Fibroblast of skin of right biceps (primary cell): ENCODE results near the gene ANKRD33B.
A peak's percentile ranks its signal among the peaks of the same experiment; 100 is the strongest.
"Not testable (repeated sequence)": the region's sequence is repeated elsewhere in the genome, so short reads cannot be mapped to it uniquely, and the experiment has no call there.

ENCODE experiments used
- DNase-seq: peaks from one replicate; pipeline ENCODE4 v3.0.0-alpha.2; 2013

ANKRD33B gene

DNA sequence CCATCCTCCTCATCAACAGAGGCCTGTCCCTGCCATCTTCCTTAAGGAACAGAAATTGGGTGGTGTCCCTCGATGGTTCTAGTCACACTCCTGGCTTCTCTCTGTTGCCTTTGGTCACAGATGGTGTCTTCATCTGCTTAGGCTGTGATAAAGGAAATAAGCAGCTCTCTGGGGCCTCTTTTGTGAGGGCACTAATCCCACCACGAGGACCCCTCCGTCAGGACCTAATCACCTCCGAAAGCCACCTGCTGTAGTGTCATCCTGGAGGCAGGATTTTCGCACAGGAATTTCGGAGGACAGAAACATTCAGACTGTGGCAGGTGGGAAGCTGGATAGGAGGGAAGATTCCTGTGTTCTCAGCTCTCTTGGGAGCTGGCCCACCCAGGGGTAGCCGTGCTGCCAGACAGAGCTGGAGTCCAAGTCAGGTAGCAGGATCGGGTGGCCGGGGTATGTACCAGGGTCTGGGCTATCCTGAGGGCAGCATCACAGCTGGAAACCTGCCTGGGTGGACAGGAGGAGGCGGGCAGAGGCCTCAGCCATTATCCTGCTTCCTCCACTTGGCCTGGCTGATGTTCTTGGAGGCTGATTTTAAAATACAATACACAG lies 59.5 kb downstream of the ANKRD33B start:
- DNase-seq = no peak

DNA sequence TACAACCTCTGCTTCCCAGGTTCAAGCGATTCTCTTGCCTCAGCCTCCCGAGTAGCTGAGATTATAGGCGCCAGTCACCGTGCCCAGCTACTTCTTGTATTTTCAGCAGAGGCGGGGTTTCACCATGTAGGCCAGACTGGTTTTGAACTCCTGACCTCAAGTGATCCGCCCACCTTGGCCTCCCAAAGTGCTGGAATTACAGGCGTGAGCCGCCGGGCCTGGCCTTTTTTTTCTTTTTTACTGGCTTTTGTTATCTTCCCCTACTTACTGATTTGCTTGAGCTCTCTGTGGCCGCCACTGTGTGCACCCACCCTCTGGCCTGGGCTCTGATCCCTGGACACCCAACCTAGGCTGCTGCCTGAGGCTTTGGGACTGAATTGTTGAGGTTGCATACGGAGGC lies 60.3 kb downstream of the ANKRD33B start:
- no peak for DNase-seq

DNA sequence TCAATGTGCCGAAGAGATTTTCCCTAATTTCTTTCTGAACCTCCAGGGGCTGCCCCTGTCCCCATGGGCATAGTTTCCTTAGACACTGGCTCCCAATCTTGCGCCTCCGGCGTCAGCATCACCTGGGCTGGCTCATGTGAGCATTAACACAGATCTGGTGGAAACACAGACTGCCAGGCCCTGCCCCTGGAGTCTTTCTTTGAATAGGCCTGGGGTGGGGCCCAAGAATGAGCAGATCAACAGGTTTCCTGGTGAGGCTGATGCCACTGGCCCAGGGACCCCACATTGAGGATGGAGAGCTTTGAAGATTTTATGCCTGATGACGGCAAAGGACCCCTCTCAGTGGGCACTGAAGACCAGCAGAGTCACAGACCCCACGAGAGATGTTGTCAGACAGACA lies 60.8 kb downstream of the ANKRD33B start:
- no peak for DNase-seq

DNA sequence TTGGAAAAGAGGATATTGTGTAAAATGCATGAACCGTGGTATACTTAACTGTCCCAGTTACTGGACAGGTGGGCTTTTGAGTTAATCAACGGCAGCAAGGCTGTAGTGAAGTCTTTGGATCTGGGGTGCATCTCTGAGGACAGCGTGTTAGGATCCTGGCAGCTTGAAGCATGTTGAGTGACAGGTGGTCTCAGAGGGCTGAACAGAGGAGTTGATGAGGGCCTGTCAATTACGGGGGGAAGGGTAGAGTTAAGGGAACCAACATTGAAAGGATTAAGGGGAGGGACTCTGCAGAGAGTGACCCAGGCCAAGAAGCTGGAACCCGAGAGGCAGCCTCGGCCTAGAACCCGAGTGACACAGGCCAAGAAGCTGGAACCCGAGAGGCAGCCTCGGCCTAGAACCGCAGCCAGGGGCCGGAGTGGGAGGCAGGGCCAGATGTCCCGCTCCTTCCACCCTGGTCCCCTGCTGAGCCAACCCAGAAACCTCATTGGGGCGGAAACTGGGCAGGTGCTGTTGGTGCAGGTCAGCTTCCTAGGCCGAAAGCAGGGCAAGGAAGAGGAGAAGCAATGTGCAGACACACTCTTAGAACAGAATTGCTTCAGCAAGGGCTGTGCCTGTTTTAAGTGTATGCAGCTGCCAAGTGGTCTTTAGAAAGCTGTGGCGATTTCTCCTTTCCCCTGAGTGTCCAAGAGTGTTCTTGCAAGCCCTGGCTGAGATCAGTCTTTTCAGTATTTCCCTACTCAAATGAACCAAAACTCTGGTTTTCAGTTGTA lies 62.0 kb downstream of the ANKRD33B start:
- no peak for DNase-seq

DNA sequence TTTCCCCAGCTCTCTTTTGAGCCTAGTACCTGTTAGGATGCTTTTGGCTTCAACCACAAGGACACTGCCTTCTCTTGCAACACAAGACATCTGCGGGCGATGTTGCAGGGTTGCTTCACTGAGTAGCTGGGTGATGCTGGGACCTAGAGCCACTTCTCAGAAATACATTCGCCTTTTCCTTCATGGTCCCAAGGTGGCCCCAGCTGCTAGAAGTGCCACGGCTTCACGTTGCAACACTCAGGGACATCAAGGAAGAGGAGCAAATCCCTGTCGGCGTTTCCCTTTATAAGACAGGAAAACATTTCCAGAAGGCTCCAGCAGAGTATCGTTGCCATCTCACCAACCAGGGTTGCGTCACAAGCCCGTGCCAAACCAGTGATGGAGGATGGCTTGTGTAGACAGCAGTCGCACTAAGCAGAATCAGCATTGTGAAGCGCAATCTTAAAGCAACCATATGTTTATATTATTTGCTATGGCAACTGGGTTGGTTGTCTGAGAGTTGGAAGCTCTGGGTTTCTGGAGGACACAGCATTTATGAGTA lies 62.7 kb downstream of the ANKRD33B start:
- DNase-seq = no peak

DNA sequence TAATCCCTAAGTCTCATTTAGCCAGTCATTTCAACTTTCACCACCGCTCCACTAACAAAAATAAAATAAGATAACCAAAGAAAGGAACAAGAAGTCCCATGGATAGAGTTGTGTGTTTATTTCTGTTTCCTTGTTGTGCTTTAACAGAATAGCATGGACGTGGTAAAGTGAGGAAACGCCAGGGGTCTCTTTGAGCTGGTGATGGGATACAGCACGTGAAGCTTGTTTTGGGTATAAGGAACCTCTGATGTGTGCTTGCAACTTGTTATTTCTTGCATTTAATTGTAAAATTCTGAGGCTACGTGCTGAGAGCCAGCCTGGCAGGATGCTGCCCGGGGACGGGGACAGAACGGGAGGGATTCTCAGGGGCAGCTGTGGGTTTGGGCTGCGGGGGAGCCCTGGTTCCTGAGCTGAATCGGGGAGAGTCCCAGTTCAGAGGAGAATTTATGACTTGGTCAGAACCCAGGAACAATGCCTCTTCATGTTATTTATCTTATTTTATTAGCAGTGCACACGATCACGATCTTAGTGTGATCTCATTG lies 63.4 kb downstream of the ANKRD33B start:
- no peak for DNase-seq

DNA sequence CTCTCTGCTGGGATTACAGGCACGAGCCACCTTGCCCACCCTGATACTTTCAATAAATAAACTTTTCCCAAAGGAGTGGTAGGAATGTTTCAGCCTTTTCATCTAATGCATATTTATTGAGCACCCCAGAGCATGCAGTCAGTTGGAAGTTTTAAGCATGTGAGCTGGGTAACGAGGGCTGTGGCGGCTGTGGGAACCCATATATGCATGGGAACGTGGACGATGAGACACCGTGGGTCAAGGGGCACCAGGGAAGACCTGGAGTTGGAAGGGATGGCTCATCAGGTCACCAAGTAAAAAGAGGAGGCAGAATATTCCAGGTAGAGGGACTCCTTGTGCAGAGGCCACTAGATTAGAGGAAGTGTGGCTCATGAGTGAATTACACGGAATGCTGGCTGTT lies 64.7 kb downstream of the ANKRD33B start:
- DNase-seq = no peak

DNA sequence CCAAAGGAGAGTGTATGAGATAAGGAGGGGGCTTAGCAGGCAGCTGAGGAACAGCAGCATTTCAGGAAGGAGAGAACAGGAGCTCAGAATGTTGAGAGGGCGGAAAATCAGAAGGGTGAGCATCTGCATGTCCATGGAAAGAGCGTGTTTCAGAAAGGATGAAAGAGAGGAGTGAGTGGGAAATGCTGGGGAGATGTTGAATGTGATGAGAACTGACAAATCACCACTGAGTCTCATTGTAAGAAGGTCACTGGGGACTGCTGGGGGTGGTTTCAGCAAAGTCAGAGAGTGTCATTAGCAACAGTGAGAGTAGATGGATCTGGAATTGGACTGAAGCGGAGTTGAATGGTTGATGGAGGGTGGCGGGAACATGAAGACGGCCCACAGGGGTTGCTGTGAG lies 65.8 kb downstream of the ANKRD33B start:
- no peak for DNase-seq

DNA sequence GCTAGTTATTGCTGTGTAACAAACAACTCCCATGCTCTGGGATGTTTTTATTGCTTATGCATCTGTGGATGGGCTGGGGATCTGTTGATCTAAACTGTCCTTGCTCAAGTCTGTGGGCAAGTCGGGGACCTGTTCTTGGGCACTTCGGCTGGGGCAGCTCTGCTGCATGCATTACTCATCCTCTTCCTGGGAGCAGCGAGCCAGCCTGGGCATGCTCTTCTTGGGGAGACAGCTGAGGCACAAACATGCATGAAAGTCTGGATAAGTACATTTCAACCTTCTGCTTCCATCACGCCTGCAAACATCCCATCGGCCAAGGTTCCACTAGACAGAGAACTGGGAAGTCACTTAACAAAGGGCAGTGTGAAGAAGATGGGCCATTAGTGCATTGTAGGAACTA lies 66.3 kb downstream of the ANKRD33B start:
- no peak for DNase-seq

DNA sequence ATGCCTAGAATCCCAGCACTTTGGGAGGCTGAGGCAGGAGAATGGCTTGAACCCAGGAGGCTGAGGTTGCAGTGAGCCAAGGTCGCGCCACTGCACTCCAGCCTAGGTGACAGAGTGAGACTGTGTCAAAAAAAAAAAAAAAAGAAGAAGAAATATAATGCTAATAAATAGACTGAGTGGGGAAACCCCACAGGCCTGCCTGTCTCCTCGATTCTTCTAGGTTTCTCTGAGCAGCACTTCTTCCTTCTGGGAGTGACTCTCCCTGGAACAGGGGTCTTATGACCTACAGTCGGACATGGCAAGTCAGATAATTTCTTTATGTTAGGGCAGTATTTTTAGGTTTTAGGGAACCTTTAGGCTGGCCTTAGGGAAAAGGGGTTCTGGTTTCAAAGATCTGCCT lies 66.9 kb downstream of the ANKRD33B start:
- not testable (repeated sequence) for DNase-seq

DNA sequence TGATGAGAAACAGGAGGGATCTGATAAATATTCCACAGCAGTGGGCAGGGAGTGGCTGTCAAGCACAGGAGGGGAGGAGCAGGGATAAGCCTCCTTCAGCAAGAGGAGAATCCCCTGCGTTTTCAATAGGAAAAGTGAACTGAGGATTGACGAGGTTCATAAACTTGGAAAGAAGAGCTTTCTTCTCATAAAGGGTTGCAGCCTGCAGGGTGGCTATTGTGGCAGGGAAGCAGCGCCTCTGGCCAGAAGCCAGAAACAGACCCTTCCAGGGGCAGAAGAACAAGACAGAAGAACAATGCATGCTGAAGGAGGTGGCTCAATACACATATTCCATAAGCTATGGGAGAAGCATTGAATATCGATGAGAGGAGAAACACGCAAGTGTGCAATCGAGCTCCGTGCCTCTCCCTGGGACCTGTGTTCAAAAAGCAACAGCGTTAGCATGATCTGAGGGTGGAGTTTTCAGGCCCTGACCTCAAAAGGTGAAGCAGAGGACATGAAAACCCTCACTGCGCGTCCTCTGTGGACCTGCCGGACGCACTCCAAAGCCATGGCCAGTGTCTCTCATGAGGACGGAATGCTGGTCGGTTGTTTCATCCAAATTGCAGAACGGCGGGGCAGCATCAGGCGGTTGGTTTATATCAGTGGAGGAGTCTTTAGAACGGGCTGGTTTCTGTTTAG lies 67.6 kb downstream of the ANKRD33B start:
- DNase-seq = no peak

DNA sequence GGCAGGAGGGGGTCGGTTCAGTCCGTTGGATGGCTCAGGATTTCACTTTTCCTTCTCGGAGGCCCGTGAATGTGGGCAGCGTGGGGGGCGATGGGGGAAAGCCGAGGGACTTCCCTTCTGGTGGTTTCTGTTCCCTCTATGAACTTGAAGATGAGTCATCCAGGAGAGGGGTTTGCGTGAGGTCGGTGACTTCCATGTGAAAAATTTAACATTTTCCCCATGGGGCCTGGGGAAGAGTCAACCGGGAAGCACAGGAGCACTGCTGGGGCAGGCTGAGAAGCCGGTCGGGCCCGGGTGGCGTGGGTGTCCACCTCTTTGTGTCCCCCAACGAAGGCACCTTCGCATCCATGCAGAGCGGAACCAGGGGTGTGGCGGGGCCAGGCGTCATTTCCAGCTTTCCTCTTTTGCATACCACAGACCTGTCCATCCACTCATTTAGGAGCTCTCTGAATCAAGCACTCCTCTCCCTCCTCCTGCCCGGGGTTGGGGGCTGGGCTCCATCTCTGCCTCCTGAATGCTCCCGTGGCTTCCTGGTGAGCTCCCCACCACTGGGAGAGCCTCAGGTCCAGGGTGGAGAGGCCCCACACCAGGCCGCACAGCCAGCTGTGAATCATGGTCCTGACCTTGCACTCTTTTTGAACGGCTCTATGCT lies 68.4 kb downstream of the ANKRD33B start:
- DNase-seq = peak; percentile 84

DNA sequence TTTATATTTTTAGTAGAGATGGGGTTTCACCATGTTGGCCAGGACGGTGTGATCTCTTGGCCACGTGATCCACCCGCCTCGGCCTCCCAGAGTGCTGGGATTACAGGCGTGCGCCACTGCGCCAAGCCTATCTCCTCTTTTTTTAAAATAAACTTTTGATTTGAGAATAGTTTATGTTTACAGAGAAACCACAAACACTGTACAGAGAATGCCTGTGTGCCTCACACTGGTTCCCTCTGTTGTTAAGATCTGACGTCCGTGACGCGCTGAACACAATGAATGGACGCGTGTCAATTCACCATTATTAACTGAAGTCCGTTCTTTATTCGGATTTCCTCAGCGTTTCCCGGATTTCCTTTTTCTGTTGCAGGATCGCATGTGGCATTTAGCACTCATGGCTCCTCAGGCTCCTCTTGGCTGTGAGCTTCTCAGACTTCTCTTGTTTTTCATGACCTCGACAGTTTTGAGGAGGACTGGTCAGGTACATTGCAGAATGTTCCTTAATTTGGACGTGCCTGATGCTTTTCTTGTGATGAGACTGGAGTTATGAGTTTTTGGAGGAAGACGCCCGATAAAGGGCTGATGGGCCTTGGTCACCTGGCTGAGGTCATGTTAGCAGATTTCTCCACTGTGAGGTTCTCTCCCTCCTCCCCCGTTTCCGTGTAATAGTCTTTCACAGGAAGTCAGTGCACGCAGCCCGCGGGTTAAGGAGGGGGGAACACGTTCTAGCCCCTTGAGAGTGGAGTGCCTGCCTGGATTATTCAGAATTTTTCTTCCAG lies 69.6 kb downstream of the ANKRD33B start:
- no peak for DNase-seq

DNA sequence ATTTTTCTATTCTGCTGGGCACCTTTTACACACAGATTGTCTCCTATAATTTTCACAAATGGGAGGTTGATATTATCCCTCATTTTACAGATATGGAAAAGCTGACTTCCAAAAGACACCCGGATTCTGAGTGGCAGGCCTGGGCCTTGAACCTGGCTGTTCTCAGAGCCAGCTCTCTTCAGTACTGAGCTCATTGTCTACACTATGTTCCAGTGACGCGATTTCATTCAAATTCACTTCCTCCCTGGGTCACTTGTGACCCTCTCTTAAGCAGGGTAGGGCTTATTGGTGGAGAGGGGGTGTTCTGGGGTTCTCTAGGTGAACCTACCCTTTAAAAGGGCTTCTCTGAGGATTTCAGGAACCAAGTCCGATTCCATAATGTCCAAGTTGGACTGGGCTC lies 70.2 kb downstream of the ANKRD33B start:
- no peak for DNase-seq

DNA sequence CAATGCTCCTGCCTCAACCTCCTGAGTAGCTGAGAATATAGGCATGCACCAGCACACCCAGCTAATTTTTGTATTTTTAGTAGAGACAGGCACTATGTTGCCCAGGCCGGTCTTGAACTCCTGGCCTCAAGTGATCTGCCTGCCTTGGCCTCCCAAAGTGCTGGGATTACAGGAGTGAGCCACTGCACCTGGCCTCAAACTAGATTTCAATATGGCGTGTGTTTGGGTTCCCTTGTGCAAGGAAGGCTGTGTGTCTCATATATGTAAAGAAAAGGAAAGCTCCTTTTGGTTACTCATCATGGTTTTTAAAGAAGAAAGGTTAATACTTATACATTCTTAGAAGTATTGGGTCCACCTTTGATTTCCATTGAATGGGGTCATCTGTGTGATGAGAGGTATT lies 70.7 kb downstream of the ANKRD33B start:
- no peak for DNase-seq

DNA sequence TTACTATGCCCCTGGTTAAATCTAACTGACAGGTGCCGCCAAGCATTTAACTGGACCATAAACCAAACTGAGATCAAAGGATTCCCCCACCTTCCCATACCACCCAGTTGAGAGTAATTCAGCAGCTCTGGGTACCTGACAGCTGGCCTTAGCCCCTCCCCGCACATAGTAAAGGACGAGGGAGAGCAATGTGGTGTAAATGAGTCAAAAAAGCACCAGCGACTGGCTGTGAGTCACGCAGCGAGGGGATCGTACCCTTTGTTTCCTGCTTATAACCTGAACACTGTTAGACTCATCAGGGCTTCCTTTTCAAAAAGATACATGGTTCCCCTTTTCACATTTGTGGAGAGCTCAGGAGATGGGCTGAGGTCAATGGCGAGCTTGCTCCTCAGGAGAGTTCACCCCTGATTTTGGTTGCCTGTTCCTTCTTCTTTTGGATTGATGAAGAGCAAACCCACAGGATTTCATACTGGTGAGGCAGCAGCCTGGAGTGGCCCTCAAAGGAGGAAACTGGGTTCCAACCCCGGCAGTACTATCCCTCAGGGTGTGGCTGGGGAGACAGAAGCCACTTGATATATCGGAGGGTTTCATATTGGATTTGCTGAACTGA lies 71.5 kb downstream of the ANKRD33B start:
- DNase-seq = peak; percentile 78

DNA sequence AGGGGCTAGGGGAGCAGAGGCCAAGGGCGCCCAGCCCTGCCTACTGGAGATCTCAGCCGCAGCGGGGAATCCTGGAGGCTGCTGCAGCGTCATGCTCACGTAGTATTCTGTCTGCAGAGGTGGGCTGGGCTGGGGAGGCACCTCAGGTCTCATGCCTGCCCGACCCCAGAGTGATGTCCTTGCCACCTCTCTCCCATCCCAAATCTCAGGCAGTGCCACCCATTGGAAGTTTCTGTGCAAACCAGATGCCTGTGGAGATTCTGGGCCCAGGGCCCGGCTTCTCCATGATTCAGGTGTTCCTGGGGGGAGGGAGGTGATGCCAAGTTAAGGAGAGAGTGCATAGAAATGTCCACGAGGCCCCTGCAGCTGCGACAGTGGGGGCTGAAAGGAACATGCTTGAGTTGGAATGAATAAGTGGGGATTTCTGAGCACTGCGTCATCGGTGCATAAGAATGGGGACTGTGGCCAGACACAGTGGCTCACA lies 72.0 kb downstream of the ANKRD33B start:
- DNase-seq = peak; percentile 19

DNA sequence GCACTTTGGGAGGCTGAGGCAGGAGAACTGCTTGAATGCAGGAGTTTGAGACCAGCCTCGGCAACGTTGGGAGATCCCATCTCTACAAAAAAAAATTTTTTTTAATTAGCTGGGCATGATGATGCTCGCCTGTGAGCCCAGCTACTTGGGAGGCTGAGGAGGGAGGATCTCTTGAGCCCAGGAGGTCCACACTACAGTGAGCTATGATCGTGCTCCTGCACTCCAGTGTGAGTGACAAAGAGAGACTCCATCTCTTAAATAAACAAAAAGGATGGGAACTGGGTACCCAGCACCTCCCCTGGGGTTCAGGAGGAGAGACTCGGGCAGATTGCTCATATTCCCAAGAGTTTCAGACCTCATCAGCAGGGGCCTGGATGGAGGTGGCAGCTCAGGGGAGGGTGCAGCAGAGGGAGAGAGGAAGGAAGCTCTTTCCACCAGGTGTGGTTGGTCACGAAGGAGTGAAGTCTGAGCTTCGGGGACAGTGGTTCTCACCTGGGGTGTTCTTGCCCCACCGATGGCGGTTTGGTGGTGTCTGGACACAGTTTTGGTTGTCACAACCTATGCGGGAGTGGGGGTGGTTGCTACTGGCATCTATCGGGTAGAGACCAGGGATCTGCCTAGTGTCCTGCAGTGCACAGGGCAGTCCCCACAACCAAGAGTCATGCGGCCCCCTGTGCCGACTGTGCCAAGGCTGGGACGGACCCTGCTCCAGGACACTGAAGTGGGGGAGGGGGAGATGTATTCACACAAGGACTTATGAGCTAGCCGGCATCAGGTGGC lies 72.7 kb downstream of the ANKRD33B start:
- no peak for DNase-seq

DNA sequence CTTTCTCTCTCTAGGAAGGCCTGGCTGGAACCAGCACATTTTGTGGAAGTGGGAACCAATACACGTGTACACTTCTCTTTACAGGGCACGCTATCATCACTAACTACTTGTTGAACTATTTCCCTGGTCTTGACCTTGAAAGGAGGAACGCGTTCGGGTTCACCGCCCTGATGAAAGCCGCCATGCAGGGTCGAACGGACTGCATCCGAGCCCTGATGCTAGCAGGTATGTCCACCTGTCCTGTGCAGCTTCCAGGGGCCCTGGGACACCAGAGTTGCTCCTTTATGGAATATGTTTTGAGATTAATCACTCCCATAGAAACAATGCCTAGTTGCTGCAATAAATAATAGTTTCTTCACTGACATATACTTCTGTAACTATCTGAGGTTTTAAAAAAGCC lies 74.1 kb downstream of the ANKRD33B start:
- no peak for DNase-seq

DNA sequence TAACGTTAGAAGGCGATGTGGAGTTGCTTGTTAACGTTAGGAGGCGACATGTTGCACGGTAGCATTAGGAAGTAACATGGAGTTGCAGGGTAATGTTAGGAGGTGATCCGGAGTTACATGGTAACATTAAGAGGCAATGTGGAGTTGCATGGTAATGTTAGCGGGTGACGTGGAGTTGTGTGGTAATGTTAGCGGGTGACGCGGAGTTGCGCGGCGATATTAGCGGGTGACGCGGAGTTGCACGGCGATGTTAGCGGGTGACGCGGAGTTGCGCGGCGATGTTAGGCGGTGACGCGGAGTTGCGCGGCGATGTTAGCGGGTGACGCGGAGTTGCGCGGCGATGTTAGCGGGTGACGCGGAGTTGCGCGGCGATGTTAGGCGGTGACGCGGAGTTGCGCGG lies 74.9 kb downstream of the ANKRD33B start:
- DNase-seq = not testable (repeated sequence)

DNA sequence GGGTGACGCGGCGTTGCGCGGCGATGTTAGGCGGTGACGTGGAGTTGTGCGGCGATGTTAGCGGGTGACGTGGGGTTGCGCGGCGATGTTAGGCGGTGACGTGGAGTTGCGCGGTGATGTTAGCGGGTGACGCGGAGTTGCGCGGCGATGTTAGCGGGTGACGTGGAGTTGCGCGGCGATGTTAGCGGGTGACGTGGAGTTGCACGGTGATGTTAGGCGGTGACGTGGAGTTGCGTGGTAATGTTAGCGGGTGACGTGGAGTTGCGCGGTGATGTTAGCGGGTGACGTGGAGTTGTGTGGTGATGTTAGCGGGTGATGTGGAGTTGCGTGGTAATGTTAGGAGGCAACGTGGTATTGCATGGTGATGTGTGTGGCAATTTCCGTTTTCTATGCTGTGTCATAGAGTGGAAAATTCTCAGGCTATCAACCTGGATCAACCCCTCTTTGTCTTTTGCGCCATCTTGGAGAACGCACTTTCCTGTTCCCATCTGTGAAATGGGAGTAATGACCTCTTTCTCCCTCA lies 76.0 kb downstream of the ANKRD33B start:
- no peak for DNase-seq
